Spleen (tissue), 11 donors: ENCODE measurements around the gene TCP11L2. TPM values are rescaled to one million over a fixed set of nuclear protein-coding genes. Genes with fewer than 3 reads are reported as not detected.

Experiments
- DNase-seq: peaks from one replicate; pipeline ENCODE4 v3.0.0-alpha.2; 2020
- H3K27ac ChIP-seq, 8 donors: fragments of 200-600 bp; sonication (generic) in 7 of 8; 1 replicate in 4 of 8; 2 replicates in 4 of 8; pipeline versions ENCODE4 v1.5.0 to v1.8.0; 2016 to 2021; ENCODE audit warnings: inconsistent platforms in 4 of 8, mild to moderate bottlenecking in 4 of 8, moderate library complexity in 1 of 8
- H3K27me3 ChIP-seq, 7 donors: fragments of 200-600 bp; sonication (generic) in 6 of 7; replicated peaks in 1 of 7; 1 replicate in 4 of 7; 2 replicates in 3 of 7; pipeline versions ENCODE4 v1.5.0 to v1.8.0; 2016 to 2021; ENCODE audit warnings: inconsistent platforms in 3 of 7, mild to moderate bottlenecking in 1 of 7
- H3K36me3 ChIP-seq, 6 donors: fragments of 200-600 bp; sonication (generic) in 5 of 6; 1 replicate in 4 of 6; 2 replicates in 2 of 6; pipeline versions ENCODE4 v1.5.0 to v1.8.0; 2016 to 2021; ENCODE audit warnings: inconsistent platforms in 2 of 6
- H3K4me1 ChIP-seq, 6 donors: fragments of 200-600 bp; sonication (generic) in 5 of 6; 1 replicate in 3 of 6; 2 replicates in 3 of 6; pipeline versions ENCODE4 v1.5.0 to v1.8.0; 2016 to 2021; ENCODE audit warnings: inconsistent platforms in 3 of 6
- H3K4me3 ChIP-seq, 8 donors: fragments of 200-600 bp; sonication (generic) in 7 of 8; 1 replicate in 4 of 8; 2 replicates in 4 of 8; pipeline versions ENCODE4 v1.5.0 to v1.8.0; 2016 to 2021; ENCODE audit warnings: inconsistent platforms in 4 of 8, mild to moderate bottlenecking in 4 of 8, moderate library complexity in 2 of 8
- H3K9me3 ChIP-seq, 8 donors: fragments of 200-600 bp; sonication (generic) in 7 of 8; 1 replicate in 4 of 8; 2 replicates in 4 of 8; pipeline versions ENCODE4 v1.5.0 to v1.8.0; 2016 to 2021; ENCODE audit warnings: inconsistent platforms in 4 of 8
- CTCF ChIP-seq, 11 experiments: fragments of 200-600 bp in 7 of 11; fragments of 450-650 bp in 4 of 11; sonication (generic) in 4 of 11; IDR thresholded peaks in 8 of 11; conservative IDR thresholded peaks in 3 of 11; 1 replicate in 7 of 11; 2 replicates in 4 of 11; pipeline versions ENCODE4 v1.4.0 to v1.8.0; 2016 to 2021; ENCODE audit warnings: antibody characterized with exemption in 11 of 11, inconsistent platforms in 4 of 11, mild to moderate bottlenecking in 1 of 11
- POLR2A ChIP-seq, 3 donors: fragments of 450-650 bp; IDR thresholded peaks; one replicate each; pipeline ENCODE4 v1.5.1; 2017; ENCODE audit warnings: antibody characterized with exemption in 3 of 3, mild to moderate bottlenecking in 1 of 3
- POLR2AphosphoS5 ChIP-seq, 3 donors: sonication (generic); formaldehyde crosslinking; IDR thresholded peaks; one replicate each; pipeline ENCODE4 v1.5.1; 2017; ENCODE audit warnings: antibody characterized with exemption in 3 of 3
- WGBS, 5 donors: extraction: QIAGEN DNeasy Blood & Tissue Kit in 3 of 5; methylation state at CpG; one replicate each; pipeline versions ENCODE4 v1.1.5 to v1.1.7; 2013 to 2018; 5-methylcytosine and 5-hydroxymethylcytosine counted together
- intact Hi-C: fragments of 100-400 bp; cut with DNase I; formaldehyde crosslinking; loops from one replicate; pipeline ENCODE4 v1.15.0; 2023; ENCODE audit warnings: low total_unique reads
- polyA plus RNA-seq, 3 donors: library from polyadenylated mRNA; stranded (reverse); fragments of 200-250 nt; gene quantifications; one replicate each; pipeline ENCODE4 v1.2.1, GENCODE V29; 2013
- total RNA-seq, 7 donors: library from RNA; depleted of rRNA in 3 of 7; stranded (reverse); fragments of >200 nt in 3 of 7; fragmentation: NEBNext Ultra II Directional in 4 of 7; extraction: Animal tissue kit (Norgen Biotek cat#: 25700) in 4 of 7; gene quantifications; one replicate each; pipeline versions ENCODE4 v1.1.0 to v1.2.1, GENCODE V29; 2016 to 2021
- donor health status: healthy with polysubstance abuse.
- donor health status: DM: no; HTN: no; CAD: no; lungs with moderate emphysema.
- donor health status: DM: no; HTN: no; CAD: no.
- donor health status: Bipolar disorder and iron deficiency.
- donor health status: healthy.
- donor health status: DM: no; HTN: no; CAD: no.
- donor health status: DM: yes; HTN: yes; CAD: no.

TCP11L2 gene
- total and polyA plus RNA-seq, 10 donors = 1.2 to 88.3 (median 45.8) TPM

- intact Hi-C loops = no loop called here
- 62 to 74% (median 70%) methylated on average over 7 of the region's 7 CpGs for WGBS, 5 donors
- peaks cover 0 to 28% (median 5%) of the 10 kb centered on the region in 6 donors for H3K4me1 ChIP-seq
- peaks cover 0 to 7% (median 0%) of the 10 kb centered on the region in 7 donors for H3K27me3 ChIP-seq
- H3K27ac ChIP-seq = peak overlapping the region in 5 of 8 donors; percentile 11 to 71 (median 22)
- DNase-seq = no peak
- TF ChIP-seq POLR2A (IDR thresholded peaks at IDR 0.05) = no peak
- TF ChIP-seq POLR2AphosphoS5 (IDR thresholded peaks at IDR 0.05) = no peak
- no peak for TF ChIP-seq CTCF (IDR thresholded peaks at IDR 0.05 in 8 of 11, conservative IDR thresholded peaks at IDR 0.05 in 3 of 11)
- H3K9me3 ChIP-seq = no peaks in the 10 kb centered on the region
- no peaks in the 10 kb centered on the region for H3K36me3 ChIP-seq
- no peak overlapping the region for H3K4me3 ChIP-seq
Measured at GRCh38 chr12:106269150-106269771, 33.3 kb upstream of the TCP11L2 start.

- 65 to 81% (median 73%) methylated on average over 4 to 5 of the region's 5 CpGs for WGBS, 5 donors
- no peak overlapping the region for H3K4me3 ChIP-seq
- DNase-seq = no peak
- TF ChIP-seq POLR2A (IDR thresholded peaks at IDR 0.05) = no peak
- no peak for TF ChIP-seq POLR2AphosphoS5 (IDR thresholded peaks at IDR 0.05)
- no peak for TF ChIP-seq CTCF (IDR thresholded peaks at IDR 0.05 in 8 of 11, conservative IDR thresholded peaks at IDR 0.05 in 3 of 11)
- no peaks in the 10 kb centered on the region for H3K9me3 ChIP-seq
- no peaks in the 10 kb centered on the region for H3K36me3 ChIP-seq
- peaks cover 0 to 48% (median 19%) of the 10 kb centered on the region in 6 donors for H3K4me1 ChIP-seq
- peaks cover 0 to 3% (median 0%) of the 10 kb centered on the region in 7 donors for H3K27me3 ChIP-seq
- no peak overlapping the region for H3K27ac ChIP-seq
- intact Hi-C loops = no loop called here
Measured at GRCh38 chr12:106271575-106272505, 30.7 kb upstream of the TCP11L2 start.

GRCh38 chr12:106273491-106273890 is 29.0 kb upstream of the TCP11L2 start:
- intact Hi-C loops = no loop called here
- Histone ChIP-seq H3K27me3 (no peaks in the 10 kb centered on the region), H3K4me3 (no peak overlapping the region), H3K9me3 (no peaks in the 10 kb centered on the region), H3K27ac (peak overlapping the region in 5 of 8 donors; percentile 2 to 81 (median 55)), H3K36me3 (no peaks in the 10 kb centered on the region), H3K4me1 (peaks cover 0 to 48% (median 19%) of the 10 kb centered on the region in 6 donors)
- no peak for TF ChIP-seq POLR2AphosphoS5 (IDR thresholded peaks at IDR 0.05)
- no peak for TF ChIP-seq CTCF (IDR thresholded peaks at IDR 0.05 in 8 of 11, conservative IDR thresholded peaks at IDR 0.05 in 3 of 11)
- no peak for TF ChIP-seq POLR2A (IDR thresholded peaks at IDR 0.05)
- 66 to 97% (median 85%) methylated on average over 6 of the region's 6 CpGs for WGBS, 5 donors
- DNase-seq = no peak

GRCh38 chr12:106274012-106274411 is 28.5 kb upstream of the TCP11L2 start:
- WGBS, 5 donors = 71 to 85% (median 75%) methylated on average over 6 of the region's 6 CpGs
- H3K9me3 ChIP-seq = no peaks in the 10 kb centered on the region
- peak overlapping the region; percentile 17 to 81 (median 56) for H3K27ac ChIP-seq
- intact Hi-C loops = no loop called here
- no peak overlapping the region for H3K4me3 ChIP-seq
- no peak for DNase-seq
- no peaks in the 10 kb centered on the region for H3K27me3 ChIP-seq
- no peaks in the 10 kb centered on the region for H3K36me3 ChIP-seq
- H3K4me1 ChIP-seq = peaks cover 0 to 46% (median 19%) of the 10 kb centered on the region in 6 donors
- no peak for TF ChIP-seq CTCF (IDR thresholded peaks at IDR 0.05 in 8 of 11, conservative IDR thresholded peaks at IDR 0.05 in 3 of 11)
- TF ChIP-seq POLR2AphosphoS5 (IDR thresholded peaks at IDR 0.05) = no peak
- TF ChIP-seq POLR2A (IDR thresholded peaks at IDR 0.05) = no peak
